GM12874 (cell line): Measurements from ENCODE around the gene AXDND1.

ENCODE experiments used
- TF ChIP-seq, protein P1 (sequence below): IDR thresholded peaks from 2 replicates; pipeline ENCODE4 v1.5.1; 2011; ENCODE audit warnings: low read depth, mild to moderate bottlenecking, control low read depth, low read length, moderate library complexity; ENCODE audit not compliant: insufficient read depth

The AXDND1 gene

GRCh38 chr1:179476484-179476883 lies 110.7 kb downstream of the AXDND1 start:
- TF ChIP-seq, protein P1, sequence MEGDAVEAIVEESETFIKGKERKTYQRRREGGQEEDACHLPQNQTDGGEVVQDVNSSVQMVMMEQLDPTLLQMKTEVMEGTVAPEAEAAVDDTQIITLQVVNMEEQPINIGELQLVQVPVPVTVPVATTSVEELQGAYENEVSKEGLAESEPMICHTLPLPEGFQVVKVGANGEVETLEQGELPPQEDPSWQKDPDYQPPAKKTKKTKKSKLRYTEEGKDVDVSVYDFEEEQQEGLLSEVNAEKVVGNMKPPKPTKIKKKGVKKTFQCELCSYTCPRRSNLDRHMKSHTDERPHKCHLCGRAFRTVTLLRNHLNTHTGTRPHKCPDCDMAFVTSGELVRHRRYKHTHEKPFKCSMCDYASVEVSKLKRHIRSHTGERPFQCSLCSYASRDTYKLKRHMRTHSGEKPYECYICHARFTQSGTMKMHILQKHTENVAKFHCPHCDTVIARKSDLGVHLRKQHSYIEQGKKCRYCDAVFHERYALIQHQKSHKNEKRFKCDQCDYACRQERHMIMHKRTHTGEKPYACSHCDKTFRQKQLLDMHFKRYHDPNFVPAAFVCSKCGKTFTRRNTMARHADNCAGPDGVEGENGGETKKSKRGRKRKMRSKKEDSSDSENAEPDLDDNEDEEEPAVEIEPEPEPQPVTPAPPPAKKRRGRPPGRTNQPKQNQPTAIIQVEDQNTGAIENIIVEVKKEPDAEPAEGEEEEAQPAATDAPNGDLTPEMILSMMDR: no peak

- TF ChIP-seq, protein P1: no peak
Measured at GRCh38 chr1:179478370-179478769, 112.6 kb downstream of the AXDND1 start.

- TF ChIP-seq, protein P1: no peak
Measured at GRCh38 chr1:179490611-179491010, 124.8 kb downstream of the AXDND1 start.

- TF ChIP-seq, protein P1: no peak
Measured at GRCh38 chr1:179493323-179493722, 127.6 kb downstream of the AXDND1 start.

DNA sequence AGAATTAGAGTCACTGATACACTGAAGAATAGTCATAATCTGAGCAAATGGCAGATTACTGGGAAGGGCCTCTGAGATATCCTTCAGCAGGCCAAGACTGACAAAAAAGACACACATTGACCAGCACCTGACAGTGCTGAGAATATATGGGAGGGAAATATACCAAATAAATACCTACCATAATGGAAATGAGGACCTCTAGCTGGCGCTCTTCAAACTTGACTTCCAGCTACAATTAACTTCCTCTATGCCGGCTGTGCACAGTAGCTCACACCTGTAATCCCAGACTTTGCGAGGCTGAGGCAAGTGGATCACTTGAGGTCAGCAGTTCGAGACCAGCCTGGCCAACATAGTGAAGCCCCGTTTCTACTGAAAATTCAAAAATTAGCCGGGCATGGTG lies 140.4 kb downstream of the AXDND1 start:
- TF ChIP-seq, protein P1: no peak

GRCh38 chr1:179509384-179509783 lies 143.6 kb downstream of the AXDND1 start:
- TF ChIP-seq, protein P1: no peak

DNA sequence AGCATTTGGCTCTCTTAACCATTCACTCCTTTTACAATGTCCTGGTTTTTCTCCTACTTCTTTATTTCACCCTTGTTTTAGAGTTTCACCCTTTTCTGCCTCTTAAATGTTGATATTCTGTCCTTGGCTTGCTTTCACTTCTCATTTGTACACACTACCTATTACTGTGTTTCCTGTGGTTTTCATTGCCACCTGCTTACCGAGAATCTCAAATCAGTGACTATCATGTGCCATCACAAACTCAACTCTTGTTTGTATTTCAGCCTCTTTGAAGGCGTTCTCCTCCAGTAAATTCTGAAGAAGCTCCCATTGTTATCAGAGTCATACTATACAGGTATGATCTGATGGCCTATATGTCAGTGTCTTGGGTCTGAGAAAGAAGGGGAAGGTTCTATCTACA lies 144.3 kb downstream of the AXDND1 start:
- TF ChIP-seq, protein P1: no peak
